Choroid plexus epithelial cell (primary cell): Measurements from ENCODE around the gene SDHAF1.

ENCODE experiments used
- DNase-seq: peaks from one replicate; pipeline ENCODE4 v3.0.0-alpha.2; 2010; ENCODE audit warnings: low read depth
- H3K4me3 ChIP-seq: 2 replicates; pipeline ENCODE4 v1.5.1; 2011; ENCODE audit warnings: low read depth, mild to moderate bottlenecking, control low read depth, low read length, moderate library complexity
- TF ChIP-seq, protein P1 (sequence below): conservative IDR thresholded peaks from 2 replicates; pipeline ENCODE4 v1.5.1; 2011; ENCODE audit warnings: low read depth, mild to moderate bottlenecking, control low read depth, inconsistent platforms, low read length, moderate library complexity

SDHAF1 gene

DNA sequence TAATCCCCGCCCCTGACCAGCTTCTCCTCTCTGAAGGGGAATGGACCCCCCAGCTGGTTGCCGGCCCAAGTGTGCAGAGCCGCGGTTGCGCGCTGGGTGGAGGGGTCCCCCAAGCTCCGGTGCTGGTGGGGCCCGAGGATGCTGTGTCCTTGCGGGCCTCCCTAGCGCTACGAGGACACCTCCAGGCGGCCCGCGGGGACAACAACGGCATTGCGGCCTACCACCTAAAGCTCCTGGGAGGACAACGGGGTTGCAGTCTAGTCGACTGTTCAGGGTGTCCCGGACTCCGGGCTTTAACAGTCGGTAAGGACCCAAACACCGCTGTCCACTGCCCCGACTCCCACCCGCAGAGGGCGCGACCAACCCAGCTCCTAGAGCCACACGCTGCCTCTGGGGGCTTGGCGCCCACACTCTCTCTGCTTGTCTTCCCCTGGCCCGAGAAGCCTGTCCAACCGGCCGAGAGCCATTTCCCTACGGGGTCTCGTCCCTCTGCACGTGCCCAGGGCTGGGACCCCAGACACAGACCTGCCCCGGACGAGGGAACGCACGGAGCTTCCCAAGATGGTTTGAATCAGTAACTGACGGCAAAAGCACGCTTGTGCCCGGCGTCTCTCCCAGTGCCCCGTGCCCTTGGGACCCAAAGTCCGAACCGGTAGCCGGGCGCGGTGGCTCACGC lies 927 bp upstream of the SDHAF1 start:
- TF ChIP-seq, protein P1, sequence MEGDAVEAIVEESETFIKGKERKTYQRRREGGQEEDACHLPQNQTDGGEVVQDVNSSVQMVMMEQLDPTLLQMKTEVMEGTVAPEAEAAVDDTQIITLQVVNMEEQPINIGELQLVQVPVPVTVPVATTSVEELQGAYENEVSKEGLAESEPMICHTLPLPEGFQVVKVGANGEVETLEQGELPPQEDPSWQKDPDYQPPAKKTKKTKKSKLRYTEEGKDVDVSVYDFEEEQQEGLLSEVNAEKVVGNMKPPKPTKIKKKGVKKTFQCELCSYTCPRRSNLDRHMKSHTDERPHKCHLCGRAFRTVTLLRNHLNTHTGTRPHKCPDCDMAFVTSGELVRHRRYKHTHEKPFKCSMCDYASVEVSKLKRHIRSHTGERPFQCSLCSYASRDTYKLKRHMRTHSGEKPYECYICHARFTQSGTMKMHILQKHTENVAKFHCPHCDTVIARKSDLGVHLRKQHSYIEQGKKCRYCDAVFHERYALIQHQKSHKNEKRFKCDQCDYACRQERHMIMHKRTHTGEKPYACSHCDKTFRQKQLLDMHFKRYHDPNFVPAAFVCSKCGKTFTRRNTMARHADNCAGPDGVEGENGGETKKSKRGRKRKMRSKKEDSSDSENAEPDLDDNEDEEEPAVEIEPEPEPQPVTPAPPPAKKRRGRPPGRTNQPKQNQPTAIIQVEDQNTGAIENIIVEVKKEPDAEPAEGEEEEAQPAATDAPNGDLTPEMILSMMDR = peak; percentile 31
- no peak for DNase-seq
- H3K4me3 ChIP-seq = peak overlapping the region; percentile 77

DNA sequence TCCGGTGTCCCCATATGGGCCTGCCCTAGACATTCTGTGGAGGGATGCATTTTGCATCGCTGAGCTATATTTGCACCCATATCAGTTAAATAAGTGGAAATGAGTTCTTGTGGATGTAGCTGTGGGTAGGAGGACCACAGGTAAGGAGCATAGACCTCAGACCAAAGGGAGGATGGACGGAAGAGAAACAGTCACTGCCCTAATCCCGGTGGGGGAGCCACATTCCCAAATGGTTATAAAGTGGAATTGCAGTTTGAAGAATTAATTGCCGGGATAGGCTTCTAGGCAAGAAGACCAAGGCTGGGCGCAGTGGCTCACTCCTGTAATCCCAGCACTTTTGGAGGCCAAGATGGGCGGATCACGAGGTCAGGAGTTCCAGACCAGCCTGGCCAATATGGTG lies 1.8 kb downstream of the SDHAF1 start:
- no peak for DNase-seq
- TF ChIP-seq, protein P1 = no peak
- H3K4me3 ChIP-seq = no peak overlapping the region

DNA sequence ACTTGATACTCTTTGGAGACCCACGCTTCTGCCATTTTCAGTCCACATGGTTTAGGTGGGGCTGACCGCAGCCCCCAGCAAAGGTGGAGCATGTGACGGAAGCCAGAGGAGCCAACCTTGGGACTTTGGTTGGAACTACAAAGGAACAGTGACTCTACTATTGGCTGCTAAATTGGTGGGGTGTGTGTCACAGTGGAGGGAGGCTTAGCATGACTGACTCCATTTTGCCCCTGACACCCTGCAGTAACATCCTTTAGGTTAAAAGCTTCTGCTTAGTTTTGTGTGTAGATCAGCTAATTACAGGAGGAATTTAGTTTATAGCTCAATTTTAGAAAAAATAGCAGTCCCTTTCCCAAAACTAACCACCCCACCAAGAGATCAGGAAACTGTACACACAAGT lies 6.6 kb downstream of the SDHAF1 start:
- no peak for DNase-seq
- TF ChIP-seq, protein P1 = no peak
- no peak overlapping the region for H3K4me3 ChIP-seq

DNA sequence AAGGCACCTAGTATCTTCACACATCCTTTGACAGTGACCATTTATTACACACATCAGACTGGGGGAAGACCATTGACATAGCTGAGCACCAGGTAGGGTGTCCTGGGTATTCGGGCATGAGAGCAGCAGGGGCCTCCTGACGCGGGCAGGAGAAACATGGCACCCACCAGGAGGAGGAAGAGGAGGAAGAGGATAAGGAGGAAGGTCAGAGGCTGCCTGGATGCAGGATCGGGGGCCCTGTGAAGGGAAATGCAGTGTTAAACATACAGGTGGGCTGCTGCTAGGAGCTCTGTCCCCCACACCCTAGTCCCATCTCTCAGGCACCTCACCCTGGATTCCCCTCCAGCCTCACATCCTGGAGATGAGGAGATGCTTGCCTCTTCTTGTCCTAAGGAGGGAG lies 8.3 kb downstream of the SDHAF1 start:
- no peak for DNase-seq
- TF ChIP-seq, protein P1 = no peak
- H3K4me3 ChIP-seq = no peak overlapping the region

DNA sequence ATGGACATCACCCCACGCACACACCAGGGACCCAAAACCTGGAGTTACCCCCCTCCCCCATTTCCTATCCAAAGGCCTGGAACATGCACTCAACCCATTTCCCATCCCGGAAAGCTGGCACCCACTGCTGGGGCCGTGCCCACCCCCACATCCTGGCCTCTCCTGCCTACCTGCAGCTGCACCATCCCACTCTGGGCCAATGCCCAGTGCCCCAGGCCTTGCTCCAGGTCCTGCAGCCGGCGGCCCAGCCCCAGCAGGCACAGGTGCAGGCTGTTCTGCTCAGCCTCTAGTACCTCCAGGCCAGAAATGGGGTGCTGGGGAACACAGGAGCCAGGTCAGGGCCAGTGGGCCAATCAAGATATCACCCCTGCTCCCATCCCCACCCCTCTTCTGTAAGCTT lies 12.0 kb downstream of the SDHAF1 start:
- TF ChIP-seq, protein P1 = no peak
- H3K4me3 ChIP-seq = no peak overlapping the region
- no peak for DNase-seq

DNA sequence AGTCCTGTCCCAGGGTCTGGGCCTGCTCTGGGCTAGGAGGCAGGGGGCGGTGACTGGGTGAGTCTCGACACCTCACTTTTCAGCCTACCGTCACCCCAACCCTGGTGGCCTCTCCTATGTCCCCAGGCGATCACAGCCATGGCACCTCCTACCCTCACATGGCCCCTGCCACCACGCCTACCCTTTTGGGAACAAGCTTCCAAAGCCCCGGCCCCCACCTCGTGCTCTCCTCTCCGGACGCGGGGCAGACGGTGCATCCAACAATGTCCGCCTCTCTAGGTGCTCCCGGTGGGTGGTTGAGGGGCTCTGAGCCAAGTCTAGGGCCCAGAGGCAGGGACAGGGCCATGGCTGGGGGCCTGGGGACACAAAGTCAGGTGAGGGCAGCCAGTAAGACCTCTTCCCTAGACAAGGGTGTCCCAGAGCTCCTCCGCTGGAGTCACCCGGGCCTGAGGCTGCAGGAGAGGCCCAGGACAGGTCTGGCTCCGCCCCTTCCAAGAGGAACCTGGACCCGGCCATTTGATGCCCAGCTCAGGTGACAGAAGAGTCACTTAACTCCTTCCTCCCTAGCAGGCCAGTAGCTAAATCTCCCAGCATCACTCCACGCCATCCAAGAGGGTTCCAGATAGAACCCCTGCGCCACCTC lies 13.5 kb downstream of the SDHAF1 start, which contains the start of gene SYNE4:
Gene SYNE4 (minus strand): TSS at position 478 of the 643 bp plus-strand sequence. CDS start 132 bp downstream, at position 346.
- TF ChIP-seq, protein P1 = no peak
- no peak for DNase-seq
- H3K4me3 ChIP-seq = peak within 1 kb of the TSS; percentile 50

DNA sequence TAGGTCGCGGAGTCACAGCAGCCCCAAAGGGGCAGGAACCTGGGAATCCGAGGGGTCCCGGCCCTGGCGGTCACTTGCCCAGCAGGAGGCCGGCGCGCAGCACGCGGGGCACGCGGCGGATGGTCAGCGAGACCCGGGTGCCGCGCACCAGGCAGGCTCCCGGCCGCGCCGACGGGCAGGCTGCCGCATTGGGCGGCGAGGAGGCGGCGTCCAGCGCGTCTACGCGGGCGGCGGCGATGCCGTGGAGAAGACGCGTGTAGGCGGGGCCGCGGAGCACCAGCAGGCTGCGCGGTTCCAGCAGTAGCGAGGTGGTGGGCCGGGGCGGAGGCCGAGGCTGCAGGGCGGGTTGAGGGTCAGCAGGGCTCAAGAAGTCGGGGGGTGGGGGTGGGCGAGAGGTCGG lies 14.2 kb downstream of the SDHAF1 start:
- peak overlapping the region; percentile 50 for H3K4me3 ChIP-seq
- DNase-seq = peak; percentile 64
- TF ChIP-seq, protein P1 = no peak
